NT2/D1 (cell line): ENCODE data around the gene MYBPC1.

Experiments used
- YY1 ChIP-seq: IDR thresholded peaks from 2 replicates; pipeline ENCODE4 v1.6.1; 2011; ENCODE audit not compliant: insufficient read length, insufficient read depth
- ZNF274 ChIP-seq: IDR thresholded peaks from 2 replicates; pipeline ENCODE4 v1.6.1; 2011; ENCODE audit warnings: mild to moderate bottlenecking, low read depth, low read length

DNA sequence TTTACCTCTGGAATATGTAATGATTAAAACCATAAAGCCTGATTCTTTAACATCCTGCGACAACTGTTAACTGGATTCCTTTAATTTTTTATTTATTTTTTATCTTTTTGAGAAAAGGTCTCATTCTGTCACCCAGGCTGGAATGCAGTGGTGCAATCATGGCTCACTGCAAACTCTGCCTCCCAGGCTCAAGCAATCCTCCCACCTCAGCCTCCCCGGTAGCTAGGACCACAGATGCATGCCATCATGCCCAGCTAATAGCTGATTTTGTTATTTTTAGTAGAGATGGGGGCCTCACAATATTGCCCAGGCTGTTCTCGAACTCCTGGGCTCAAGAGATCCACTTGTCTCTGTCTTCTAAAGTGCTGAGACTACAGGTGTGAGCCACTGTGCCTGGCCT, 3.7 kb downstream of the MYBPC1 start:
- TF ChIP-seq YY1 (no peak), ZNF274 (no peak)
